ENCODE measurements around the gene BFSP1.

DNA sequence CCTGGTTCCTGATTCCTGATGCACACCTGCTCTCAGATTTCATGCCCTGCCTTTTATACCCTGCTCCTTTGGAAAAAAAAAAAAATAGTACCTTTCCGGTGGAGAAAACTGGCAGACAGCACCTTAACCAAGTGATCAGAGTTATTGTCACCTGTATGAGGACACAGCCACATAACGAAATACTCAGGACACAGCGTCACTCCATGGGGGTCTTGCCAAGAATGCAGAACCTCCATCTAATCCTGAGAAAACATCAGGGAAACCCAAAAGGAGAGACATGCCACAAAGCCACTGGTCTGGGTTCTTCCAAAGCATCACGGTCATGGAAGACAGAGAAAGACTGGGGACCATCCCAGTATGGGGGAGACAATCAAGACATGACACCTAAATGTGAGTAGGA lies 29.1 kb downstream of the BFSP1 start:
- TF ChIP-seq EZH2 (IDR thresholded peaks at IDR 0.05; ENCODE audit: insufficient read depth, low read length) = no peak
- TF ChIP-seq, protein P1, sequence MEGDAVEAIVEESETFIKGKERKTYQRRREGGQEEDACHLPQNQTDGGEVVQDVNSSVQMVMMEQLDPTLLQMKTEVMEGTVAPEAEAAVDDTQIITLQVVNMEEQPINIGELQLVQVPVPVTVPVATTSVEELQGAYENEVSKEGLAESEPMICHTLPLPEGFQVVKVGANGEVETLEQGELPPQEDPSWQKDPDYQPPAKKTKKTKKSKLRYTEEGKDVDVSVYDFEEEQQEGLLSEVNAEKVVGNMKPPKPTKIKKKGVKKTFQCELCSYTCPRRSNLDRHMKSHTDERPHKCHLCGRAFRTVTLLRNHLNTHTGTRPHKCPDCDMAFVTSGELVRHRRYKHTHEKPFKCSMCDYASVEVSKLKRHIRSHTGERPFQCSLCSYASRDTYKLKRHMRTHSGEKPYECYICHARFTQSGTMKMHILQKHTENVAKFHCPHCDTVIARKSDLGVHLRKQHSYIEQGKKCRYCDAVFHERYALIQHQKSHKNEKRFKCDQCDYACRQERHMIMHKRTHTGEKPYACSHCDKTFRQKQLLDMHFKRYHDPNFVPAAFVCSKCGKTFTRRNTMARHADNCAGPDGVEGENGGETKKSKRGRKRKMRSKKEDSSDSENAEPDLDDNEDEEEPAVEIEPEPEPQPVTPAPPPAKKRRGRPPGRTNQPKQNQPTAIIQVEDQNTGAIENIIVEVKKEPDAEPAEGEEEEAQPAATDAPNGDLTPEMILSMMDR (IDR thresholded peaks at IDR 0.05; ENCODE audit: insufficient read depth, low read depth, low read length) = no peak

All from astrocyte (in vitro differentiated cells and primary cell).